Measurements from ENCODE around the gene TANGO6. TPM values are rescaled to one million over a fixed set of nuclear protein-coding genes. Genes with fewer than 3 reads are reported as not detected.

TANGO6 gene
- total and polyA plus RNA-seq, 10 of the 15 experiments (the other 5 are each of a cell fraction or from before 2014, with no cell fraction given) = 1.1 to 20.6 (median 11.0) TPM

DNA sequence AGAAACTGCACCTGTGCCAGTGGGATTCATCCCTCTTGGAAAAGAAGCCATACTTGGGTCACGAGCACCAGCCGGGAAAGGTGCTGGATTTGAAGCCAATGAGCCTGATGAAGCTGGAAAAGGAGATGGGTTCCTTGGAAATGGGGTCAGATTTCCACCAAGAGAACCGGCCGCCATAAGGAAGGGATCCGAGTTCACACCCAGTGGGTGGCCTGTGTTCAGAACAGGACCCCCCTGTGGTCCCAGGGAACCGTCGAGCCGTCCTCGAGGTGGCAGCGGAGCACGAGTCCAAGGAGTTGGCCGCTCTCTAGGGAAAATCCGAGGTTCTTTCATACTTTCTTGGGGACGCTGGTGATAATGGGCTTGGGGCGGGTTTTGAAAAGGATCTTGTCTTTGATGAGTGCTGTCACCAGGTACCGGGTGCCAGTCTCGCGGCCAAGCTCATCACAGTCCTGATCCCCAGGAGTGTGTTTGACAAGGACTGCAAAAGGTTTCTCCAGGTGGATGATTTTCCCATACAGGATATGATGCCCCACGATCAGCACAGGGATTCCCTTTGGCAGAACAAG is 276.8 kb downstream of the TANGO6 start:
- ChIA-PET RAD21 (ENCODE audit: unreplicated experiment) (no interaction called here), CTCF (interaction anchor here (0.9 to 1.4 kb wide), 5 partner anchors 8 to 273 kb away, joined by 3 to 4 read pairs (median 3); no protein-coding TSS in a partner anchor), POLR2A (no interaction called here), SMC1A (ENCODE audit: uncharacterized antibody, unreplicated experiment) (no interaction called here)
- over 99% methylated on average over 19 of the region's 19 CpGs for WGBS (ENCODE audit: insufficient coverage, insufficient replicate concordance, low lambda C conversion rate, missing lambda C conversion rate)
- Histone ChIP-seq H2AFZ (ENCODE audit: control insufficient read depth, low read depth, low read length) (no peak overlapping the region), H3K4me3 (no peak overlapping the region), H3K4me1 (ENCODE audit: control insufficient read depth, insufficient read depth, low read length) (no peaks in the 10 kb centered on the region), H3K27ac (ENCODE audit: control insufficient read depth, insufficient read depth) (no peak overlapping the region), H3K9ac (ENCODE audit: control insufficient read depth, insufficient read depth, low read length) (no peak overlapping the region), H3K79me2 (ENCODE audit: control insufficient read depth, insufficient read depth, low read length) (peaks cover 2% of the 10 kb centered on the region), H3K27me3 (replicated peaks in 1 of 2; ENCODE audit: control insufficient read depth in 2 of 2, insufficient read depth in 2 of 2, low read length in 1 of 2) (no peaks in the 10 kb centered on the region), H3K9me3 (replicated peaks; ENCODE audit: control insufficient read depth, insufficient read depth, low read length) (no peaks in the 10 kb centered on the region), H4K20me1 (ENCODE audit: control insufficient read depth, insufficient read depth) (no peaks in the 10 kb centered on the region), H3K36me3 (ENCODE audit: control insufficient read depth in 2 of 2, insufficient read depth in 2 of 2, low read length in 1 of 2) (peaks cover 19 to 20% of the 10 kb centered on the region in 2 experiments), H3K4me2 (ENCODE audit: control insufficient read depth, insufficient read depth) (no peak overlapping the region)
- no peak for TF ChIP-seq IRF4 (IDR thresholded peaks at IDR 0.05; ENCODE audit: low read depth, low read length)
- TF ChIP-seq, protein P1, sequence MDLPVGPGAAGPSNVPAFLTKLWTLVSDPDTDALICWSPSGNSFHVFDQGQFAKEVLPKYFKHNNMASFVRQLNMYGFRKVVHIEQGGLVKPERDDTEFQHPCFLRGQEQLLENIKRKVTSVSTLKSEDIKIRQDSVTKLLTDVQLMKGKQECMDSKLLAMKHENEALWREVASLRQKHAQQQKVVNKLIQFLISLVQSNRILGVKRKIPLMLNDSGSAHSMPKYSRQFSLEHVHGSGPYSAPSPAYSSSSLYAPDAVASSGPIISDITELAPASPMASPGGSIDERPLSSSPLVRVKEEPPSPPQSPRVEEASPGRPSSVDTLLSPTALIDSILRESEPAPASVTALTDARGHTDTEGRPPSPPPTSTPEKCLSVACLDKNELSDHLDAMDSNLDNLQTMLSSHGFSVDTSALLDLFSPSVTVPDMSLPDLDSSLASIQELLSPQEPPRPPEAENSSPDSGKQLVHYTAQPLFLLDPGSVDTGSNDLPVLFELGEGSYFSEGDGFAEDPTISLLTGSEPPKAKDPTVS (IDR thresholded peaks at IDR 0.05; ENCODE audit: low read depth, low read length) = no peak
- TF ChIP-seq, protein P2, sequence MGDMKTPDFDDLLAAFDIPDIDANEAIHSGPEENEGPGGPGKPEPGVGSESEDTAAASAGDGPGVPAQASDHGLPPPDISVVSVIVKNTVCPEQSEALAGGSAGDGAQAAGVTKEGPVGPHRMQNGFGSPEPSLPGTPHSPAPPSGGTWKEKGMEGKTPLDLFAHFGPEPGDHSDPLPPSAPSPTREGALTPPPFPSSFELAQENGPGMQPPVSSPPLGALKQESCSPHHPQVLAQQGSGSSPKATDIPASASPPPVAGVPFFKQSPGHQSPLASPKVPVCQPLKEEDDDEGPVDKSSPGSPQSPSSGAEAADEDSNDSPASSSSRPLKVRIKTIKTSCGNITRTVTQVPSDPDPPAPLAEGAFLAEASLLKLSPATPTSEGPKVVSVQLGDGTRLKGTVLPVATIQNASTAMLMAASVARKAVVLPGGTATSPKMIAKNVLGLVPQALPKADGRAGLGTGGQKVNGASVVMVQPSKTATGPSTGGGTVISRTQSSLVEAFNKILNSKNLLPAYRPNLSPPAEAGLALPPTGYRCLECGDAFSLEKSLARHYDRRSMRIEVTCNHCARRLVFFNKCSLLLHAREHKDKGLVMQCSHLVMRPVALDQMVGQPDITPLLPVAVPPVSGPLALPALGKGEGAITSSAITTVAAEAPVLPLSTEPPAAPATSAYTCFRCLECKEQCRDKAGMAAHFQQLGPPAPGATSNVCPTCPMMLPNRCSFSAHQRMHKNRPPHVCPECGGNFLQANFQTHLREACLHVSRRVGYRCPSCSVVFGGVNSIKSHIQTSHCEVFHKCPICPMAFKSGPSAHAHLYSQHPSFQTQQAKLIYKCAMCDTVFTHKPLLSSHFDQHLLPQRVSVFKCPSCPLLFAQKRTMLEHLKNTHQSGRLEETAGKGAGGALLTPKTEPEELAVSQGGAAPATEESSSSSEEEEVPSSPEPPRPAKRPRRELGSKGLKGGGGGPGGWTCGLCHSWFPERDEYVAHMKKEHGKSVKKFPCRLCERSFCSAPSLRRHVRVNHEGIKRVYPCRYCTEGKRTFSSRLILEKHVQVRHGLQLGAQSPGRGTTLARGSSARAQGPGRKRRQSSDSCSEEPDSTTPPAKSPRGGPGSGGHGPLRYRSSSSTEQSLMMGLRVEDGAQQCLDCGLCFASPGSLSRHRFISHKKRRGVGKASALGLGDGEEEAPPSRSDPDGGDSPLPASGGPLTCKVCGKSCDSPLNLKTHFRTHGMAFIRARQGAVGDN (IDR thresholded peaks at IDR 0.05) = no peak
- TF ChIP-seq, protein P3, sequence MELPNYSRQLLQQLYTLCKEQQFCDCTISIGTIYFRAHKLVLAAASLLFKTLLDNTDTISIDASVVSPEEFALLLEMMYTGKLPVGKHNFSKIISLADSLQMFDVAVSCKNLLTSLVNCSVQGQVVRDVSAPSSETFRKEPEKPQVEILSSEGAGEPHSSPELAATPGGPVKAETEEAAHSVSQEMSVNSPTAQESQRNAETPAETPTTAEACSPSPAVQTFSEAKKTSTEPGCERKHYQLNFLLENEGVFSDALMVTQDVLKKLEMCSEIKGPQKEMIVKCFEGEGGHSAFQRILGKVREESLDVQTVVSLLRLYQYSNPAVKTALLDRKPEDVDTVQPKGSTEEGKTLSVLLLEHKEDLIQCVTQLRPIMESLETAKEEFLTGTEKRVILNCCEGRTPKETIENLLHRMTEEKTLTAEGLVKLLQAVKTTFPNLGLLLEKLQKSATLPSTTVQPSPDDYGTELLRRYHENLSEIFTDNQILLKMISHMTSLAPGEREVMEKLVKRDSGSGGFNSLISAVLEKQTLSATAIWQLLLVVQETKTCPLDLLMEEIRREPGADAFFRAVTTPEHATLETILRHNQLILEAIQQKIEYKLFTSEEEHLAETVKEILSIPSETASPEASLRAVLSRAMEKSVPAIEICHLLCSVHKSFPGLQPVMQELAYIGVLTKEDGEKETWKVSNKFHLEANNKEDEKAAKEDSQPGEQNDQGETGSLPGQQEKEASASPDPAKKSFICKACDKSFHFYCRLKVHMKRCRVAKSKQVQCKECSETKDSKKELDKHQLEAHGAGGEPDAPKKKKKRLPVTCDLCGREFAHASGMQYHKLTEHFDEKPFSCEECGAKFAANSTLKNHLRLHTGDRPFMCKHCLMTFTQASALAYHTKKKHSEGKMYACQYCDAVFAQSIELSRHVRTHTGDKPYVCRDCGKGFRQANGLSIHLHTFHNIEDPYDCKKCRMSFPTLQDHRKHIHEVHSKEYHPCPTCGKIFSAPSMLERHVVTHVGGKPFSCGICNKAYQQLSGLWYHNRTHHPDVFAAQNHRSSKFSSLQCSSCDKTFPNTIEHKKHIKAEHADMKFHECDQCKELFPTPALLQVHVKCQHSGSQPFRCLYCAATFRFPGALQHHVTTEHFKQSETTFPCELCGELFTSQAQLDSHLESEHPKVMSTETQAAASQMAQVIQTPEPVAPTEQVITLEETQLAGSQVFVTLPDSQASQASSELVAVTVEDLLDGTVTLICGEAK (IDR thresholded peaks at IDR 0.05; ENCODE audit: borderline replicate concordance) = no peak
- FAIRE-seq = no peak
- in situ Hi-C loops (cut with MboI) (loop anchor here (5.0 kb wide), 4 partner anchors 218 to 598 kb away; partner anchors contain the start of gene TANGO6), intact Hi-C loops (cut with micrococcal nuclease; ENCODE audit: unreplicated experiment) (loop anchor here (5.0 kb wide), 1 partner anchor 273 kb away; no protein-coding TSS in a partner anchor)
- ATAC-seq = no peak
- no TSS peak for BruUV-seq (replicated peaks)
- DNase-seq (ENCODE audit: low read depth, low spot score) = no peak
